Neutrophil (primary cell): ENCODE results near the gene DNAJC17.

Experiments
- H3K27ac ChIP-seq: fragments of 200-600 bp; sonication (generic); 2 replicates; pipeline ENCODE4 v1.5.1; 2016; ENCODE audit warnings: mild to moderate bottlenecking, moderate library complexity
- H3K27me3 ChIP-seq: fragments of 200-600 bp; sonication (generic); 2 replicates; pipeline ENCODE4 v1.6.0; 2016; ENCODE audit warnings: mild to moderate bottlenecking
- H3K36me3 ChIP-seq: fragments of 200-600 bp; sonication (generic); 2 replicates; pipeline ENCODE4 v1.5.1; 2017
- H3K4me1 ChIP-seq, 2 experiments: fragments of 200-600 bp in 1 of 2; sonication (generic) in 1 of 2; 1 replicate in 1 of 2; 2 replicates in 1 of 2; pipeline versions ENCODE4 v1.5.1 to v1.6.1; 2013 to 2016; ENCODE audit warnings: low read depth in 1 of 2, low read length in 1 of 2, mild to moderate bottlenecking in 1 of 2, moderate library complexity in 1 of 2; ENCODE audit not compliant: control insufficient read depth in 1 of 2, insufficient read depth in 1 of 2
- H3K4me3 ChIP-seq, 2 experiments: fragments of 200-600 bp in 1 of 2; sonication (generic) in 1 of 2; 1 replicate in 1 of 2; 2 replicates in 1 of 2; pipeline ENCODE4 v1.5.1; 2013 to 2016; ENCODE audit warnings: low read depth in 1 of 2, low read length in 1 of 2, mild to moderate bottlenecking in 1 of 2, moderate library complexity in 1 of 2
- H3K9me3 ChIP-seq: fragments of 200-600 bp; sonication (generic); 2 replicates; pipeline ENCODE4 v1.5.1; 2016
- TF ChIP-seq, protein P1 (sequence below): fragments of 200-600 bp; sonication (generic); IDR thresholded peaks from 2 replicates; pipeline ENCODE4 v1.5.1; 2016; ENCODE audit warnings: antibody characterized with exemption

DNAJC17 gene

GRCh38 chr15:40819048-40819447, 11.8 kb upstream of the DNAJC17 start:
- TF ChIP-seq, protein P1, sequence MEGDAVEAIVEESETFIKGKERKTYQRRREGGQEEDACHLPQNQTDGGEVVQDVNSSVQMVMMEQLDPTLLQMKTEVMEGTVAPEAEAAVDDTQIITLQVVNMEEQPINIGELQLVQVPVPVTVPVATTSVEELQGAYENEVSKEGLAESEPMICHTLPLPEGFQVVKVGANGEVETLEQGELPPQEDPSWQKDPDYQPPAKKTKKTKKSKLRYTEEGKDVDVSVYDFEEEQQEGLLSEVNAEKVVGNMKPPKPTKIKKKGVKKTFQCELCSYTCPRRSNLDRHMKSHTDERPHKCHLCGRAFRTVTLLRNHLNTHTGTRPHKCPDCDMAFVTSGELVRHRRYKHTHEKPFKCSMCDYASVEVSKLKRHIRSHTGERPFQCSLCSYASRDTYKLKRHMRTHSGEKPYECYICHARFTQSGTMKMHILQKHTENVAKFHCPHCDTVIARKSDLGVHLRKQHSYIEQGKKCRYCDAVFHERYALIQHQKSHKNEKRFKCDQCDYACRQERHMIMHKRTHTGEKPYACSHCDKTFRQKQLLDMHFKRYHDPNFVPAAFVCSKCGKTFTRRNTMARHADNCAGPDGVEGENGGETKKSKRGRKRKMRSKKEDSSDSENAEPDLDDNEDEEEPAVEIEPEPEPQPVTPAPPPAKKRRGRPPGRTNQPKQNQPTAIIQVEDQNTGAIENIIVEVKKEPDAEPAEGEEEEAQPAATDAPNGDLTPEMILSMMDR = no peak
- Histone ChIP-seq H3K27ac (no peak overlapping the region), H3K4me1 (no peaks in the 10 kb centered on the region), H3K4me3 (no peak overlapping the region), H3K36me3 (peaks cover 18% of the 10 kb centered on the region), H3K9me3 (no peaks in the 10 kb centered on the region), H3K27me3 (no peaks in the 10 kb centered on the region)

DNA sequence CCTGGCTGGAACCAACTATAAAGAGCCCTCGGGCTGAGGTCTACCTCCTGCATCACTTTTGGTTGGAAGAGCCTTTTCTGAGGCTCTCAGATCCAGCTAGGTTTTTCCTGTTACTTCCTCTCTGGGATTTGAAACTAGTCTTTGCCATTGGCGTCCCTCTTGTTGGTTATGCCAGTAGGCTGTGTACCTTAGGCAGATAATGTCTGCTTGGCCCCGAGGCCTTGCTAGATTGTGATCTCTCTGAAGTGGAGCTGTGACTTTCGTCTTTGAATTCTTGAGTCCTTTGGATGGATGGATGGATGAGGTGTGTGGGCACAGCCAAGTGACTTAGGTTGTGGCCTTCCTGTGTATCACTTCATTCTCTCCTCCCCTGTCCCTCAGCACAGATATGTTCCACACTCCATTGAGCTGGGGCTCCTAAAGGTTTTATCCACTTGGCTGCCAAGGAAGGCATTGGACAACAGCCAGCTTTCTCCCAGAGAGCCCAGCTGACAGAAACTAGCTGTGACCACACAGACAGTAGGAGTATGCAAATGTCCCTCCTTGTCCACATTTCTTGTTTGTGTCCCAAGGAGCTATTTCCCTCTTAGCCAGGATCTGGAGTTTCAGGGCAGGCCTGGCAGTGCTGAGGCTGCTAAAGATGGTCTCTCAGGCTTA, 7.9 kb upstream of the DNAJC17 start:
- TF ChIP-seq, protein P1 = no peak
- Histone ChIP-seq H3K4me1 (no peaks in the 10 kb centered on the region), H3K4me3 (no peak overlapping the region), H3K27ac (no peak overlapping the region), H3K9me3 (no peaks in the 10 kb centered on the region), H3K27me3 (no peaks in the 10 kb centered on the region), H3K36me3 (peaks cover 50% of the 10 kb centered on the region)

DNA sequence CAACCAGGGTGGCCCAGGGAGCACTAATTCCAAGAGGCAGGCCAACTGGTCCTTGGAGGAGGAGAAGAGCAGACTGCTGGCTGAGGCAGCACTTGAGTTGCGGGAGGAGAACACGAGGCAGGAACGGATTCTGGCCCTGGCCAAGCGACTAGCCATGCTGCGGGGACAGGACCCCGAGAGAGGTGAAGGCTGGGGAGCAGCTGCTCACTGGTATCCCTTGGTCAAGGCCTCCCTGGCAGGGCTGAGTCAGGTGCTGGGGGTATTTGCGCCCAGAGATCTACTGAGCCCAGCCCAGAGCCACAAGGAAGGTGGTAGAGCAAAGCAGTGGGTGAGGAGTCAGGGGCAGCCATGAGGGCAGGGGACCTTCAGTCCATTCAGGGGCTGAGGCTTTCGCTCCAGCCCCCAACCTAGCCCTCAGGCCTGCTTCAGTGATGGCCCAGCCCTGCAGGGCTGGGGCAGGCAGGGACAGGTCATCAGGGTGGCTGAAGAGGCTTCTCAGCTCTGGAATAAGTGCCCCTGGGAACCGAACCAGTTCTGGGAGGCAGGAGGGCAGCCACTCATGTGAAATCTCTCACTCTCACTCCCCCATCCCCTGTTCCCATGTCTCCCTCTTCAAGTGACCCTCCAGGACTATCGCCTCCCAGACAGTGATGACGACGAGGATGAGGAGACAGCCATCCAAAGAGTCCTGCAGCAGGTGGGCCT, 5.6 kb upstream of the DNAJC17 start:
- Histone ChIP-seq H3K9me3 (no peaks in the 10 kb centered on the region), H3K36me3 (peaks cover 58% of the 10 kb centered on the region), H3K27me3 (no peaks in the 10 kb centered on the region), H3K4me3 (no peak overlapping the region), H3K27ac (no peak overlapping the region), H3K4me1 (peaks cover 4 to 5% of the 10 kb centered on the region in 2 experiments)
- TF ChIP-seq, protein P1 = no peak

- H3K36me3 ChIP-seq = peaks cover 40% of the 10 kb centered on the region
- no peaks in the 10 kb centered on the region for H3K27me3 ChIP-seq
- H3K4me1 ChIP-seq = peaks cover 15 to 16% of the 10 kb centered on the region in 2 experiments
- no peak overlapping the region for H3K27ac ChIP-seq
- H3K9me3 ChIP-seq = no peaks in the 10 kb centered on the region
- H3K4me3 ChIP-seq = no peak overlapping the region
- TF ChIP-seq, protein P1 = no peak
Observed at GRCh38 chr15:40808861-40809450, 1.7 kb upstream of the DNAJC17 start.

- TF ChIP-seq, protein P1 = no peak
- Histone ChIP-seq H3K27ac (peak overlapping the region; percentile 80), H3K27me3 (no peaks in the 10 kb centered on the region), H3K4me1 (peaks cover 15 to 16% of the 10 kb centered on the region in 2 experiments), H3K4me3 (peak overlapping the region; percentile 98 to 100), H3K36me3 (peaks cover 30% of the 10 kb centered on the region), H3K9me3 (no peaks in the 10 kb centered on the region)
Observed at GRCh38 chr15:40807888-40808461, 702 bp upstream of the DNAJC17 start.
